CD4-positive, alpha-beta T cell (primary cell): ENCODE data around the gene VPS35. TPM values are rescaled to one million over a fixed set of nuclear protein-coding genes. Genes with fewer than 3 reads are reported as not detected.

Source experiments
- ATAC-seq: fragments of 200-7000 bp; cut with Tn5 transposase; one replicate; pipeline ENCODE4 v1.10.0; 2022; ENCODE audit warnings: mild to moderate bottlenecking; ENCODE audit not compliant: poor library complexity
- CTCF ChIA-PET: fragments of 350-600 bp; sonication (Branson Sonifier 250); formaldehyde crosslinking; loops from one replicate; lab custom pipeline; 2021; ENCODE audit warnings: antibody characterized with exemption, inconsistent platforms; lab: Charles Lee
- POLR2A ChIA-PET: fragments of 350-600 bp; sonication (Branson Sonifier 250); formaldehyde crosslinking; loops from one replicate; lab custom pipeline; 2021; ENCODE audit warnings: antibody characterized with exemption, inconsistent platforms; lab: Charles Lee
- DNase-seq, 14 experiments: peaks; one replicate each; pipeline ENCODE4 v3.0.0-alpha.2; 2013 to 2020; ENCODE audit warnings: mixed read lengths in 2 of 14
- H3K27ac ChIP-seq, 2 donors: one replicate each; pipeline versions ENCODE4 v1.5.1 to v1.7.0; 2013; ENCODE audit warnings: low read length in 2 of 2, low read depth in 1 of 2, mild to moderate bottlenecking in 1 of 2
- H3K27me3 ChIP-seq, 2 experiments: 1 replicate in 1 of 2; 2 replicates in 1 of 2; pipeline versions ENCODE4 v1.6.1 to v1.7.0; 2013; ENCODE audit warnings: low read length in 2 of 2, control low read depth in 1 of 2, mild to moderate bottlenecking in 1 of 2, moderate library complexity in 1 of 2; ENCODE audit not compliant: insufficient read depth in 2 of 2, control insufficient read depth in 1 of 2
- H3K36me3 ChIP-seq: one replicate; pipeline ENCODE4 v1.6.1; 2013; ENCODE audit warnings: low read length, control low read depth; ENCODE audit not compliant: insufficient read depth
- H3K4me1 ChIP-seq: one replicate; pipeline ENCODE4 v1.6.1; 2013; ENCODE audit warnings: low read length, control low read depth; ENCODE audit not compliant: insufficient read depth
- H3K4me3 ChIP-seq: one replicate; pipeline ENCODE4 v1.5.1; 2013; ENCODE audit warnings: mild to moderate bottlenecking, low read length, moderate library complexity
- H3K9me3 ChIP-seq, 2 experiments: 1 replicate in 1 of 2; 2 replicates in 1 of 2; pipeline versions ENCODE4 v1.6.1 to v1.7.0; 2013; ENCODE audit warnings: low read length in 2 of 2, mild to moderate bottlenecking in 2 of 2, control low read depth in 1 of 2, moderate library complexity in 1 of 2; ENCODE audit not compliant: control insufficient read depth in 1 of 2, insufficient read depth in 1 of 2
- H3K27ac Mint-ChIP-seq: one replicate; pipeline ENCODE4 v1.8.0; 2020; ENCODE audit warnings: mixed read lengths
- H3K27me3 Mint-ChIP-seq: one replicate; pipeline ENCODE4 v1.8.0; 2021; ENCODE audit warnings: mixed read lengths
- H3K36me3 Mint-ChIP-seq: one replicate; pipeline ENCODE4 v1.8.0; 2021; ENCODE audit warnings: low read depth, mixed read lengths
- H3K4me1 Mint-ChIP-seq: one replicate; pipeline ENCODE4 v1.8.0; 2021; ENCODE audit warnings: low read depth, mixed read lengths
- H3K4me3 Mint-ChIP-seq: one replicate; pipeline ENCODE4 v1.8.0; 2020; ENCODE audit warnings: mild to moderate bottlenecking, mixed read lengths
- H3K9me3 Mint-ChIP-seq: one replicate; pipeline ENCODE4 v1.8.0; 2020; ENCODE audit warnings: mixed read lengths
- intact Hi-C, 2 experiments: fragments of 100-400 bp; cut with DNase I in 1 of 2; cut with micrococcal nuclease in 1 of 2; formaldehyde crosslinking; loops; one replicate each; pipeline versions ENCODE4 v1.15.1 to v1.9.0; 2023 to 2025; cut with DNase I, micrococcal nuclease
- total RNA-seq, 174 experiments: library from RNA in 2 of 174; stranded (reverse) in 2 of 174; gene quantifications; one replicate each; pipeline ENCODE4 v1.2.3 and lab custom pipeline; 2021 to 2026
- TF ChIP-seq, protein P1 (sequence below): fragments of 200-600 bp; IDR thresholded peaks from one replicate; pipeline ENCODE4 v1.8.0; 2022; ENCODE audit warnings: antibody characterized with exemption, mild to moderate bottlenecking

VPS35 gene
- total RNA-seq, 2 experiments from 2014 or later = 34.6 to 44.1 TPM

GRCh38 chr16:46620266-46621005 is 68.5 kb downstream of the VPS35 start:
- intact Hi-C loops = no loop called here
- H3K27me3 Mint-ChIP-seq = peaks cover 4% of the 10 kb centered on the region
- no peak overlapping the region for H3K27ac Mint-ChIP-seq
- H3K9me3 ChIP-seq = no peaks in the 10 kb centered on the region
- TF ChIP-seq, protein P1, sequence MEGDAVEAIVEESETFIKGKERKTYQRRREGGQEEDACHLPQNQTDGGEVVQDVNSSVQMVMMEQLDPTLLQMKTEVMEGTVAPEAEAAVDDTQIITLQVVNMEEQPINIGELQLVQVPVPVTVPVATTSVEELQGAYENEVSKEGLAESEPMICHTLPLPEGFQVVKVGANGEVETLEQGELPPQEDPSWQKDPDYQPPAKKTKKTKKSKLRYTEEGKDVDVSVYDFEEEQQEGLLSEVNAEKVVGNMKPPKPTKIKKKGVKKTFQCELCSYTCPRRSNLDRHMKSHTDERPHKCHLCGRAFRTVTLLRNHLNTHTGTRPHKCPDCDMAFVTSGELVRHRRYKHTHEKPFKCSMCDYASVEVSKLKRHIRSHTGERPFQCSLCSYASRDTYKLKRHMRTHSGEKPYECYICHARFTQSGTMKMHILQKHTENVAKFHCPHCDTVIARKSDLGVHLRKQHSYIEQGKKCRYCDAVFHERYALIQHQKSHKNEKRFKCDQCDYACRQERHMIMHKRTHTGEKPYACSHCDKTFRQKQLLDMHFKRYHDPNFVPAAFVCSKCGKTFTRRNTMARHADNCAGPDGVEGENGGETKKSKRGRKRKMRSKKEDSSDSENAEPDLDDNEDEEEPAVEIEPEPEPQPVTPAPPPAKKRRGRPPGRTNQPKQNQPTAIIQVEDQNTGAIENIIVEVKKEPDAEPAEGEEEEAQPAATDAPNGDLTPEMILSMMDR = no peak
- H3K27ac ChIP-seq = no peak overlapping the region
- H3K4me1 Mint-ChIP-seq = peaks cover 16% of the 10 kb centered on the region
- no peak for DNase-seq
- no peaks in the 10 kb centered on the region for H3K27me3 ChIP-seq
- ATAC-seq = no peak
- no peaks in the 10 kb centered on the region for H3K36me3 Mint-ChIP-seq
- no peaks in the 10 kb centered on the region for H3K36me3 ChIP-seq
- peak overlapping the region; percentile 57 for H3K4me3 ChIP-seq
- H3K4me1 ChIP-seq = peaks cover 10% of the 10 kb centered on the region
- H3K4me3 Mint-ChIP-seq = peak overlapping the region; percentile 83
- no peaks in the 10 kb centered on the region for H3K9me3 Mint-ChIP-seq
- CTCF ChIA-PET = no interaction called here
- POLR2A ChIA-PET = no interaction called here

GRCh38 chr16:46618516-46618915 is 70.5 kb downstream of the VPS35 start:
- POLR2A ChIA-PET = no interaction called here
- no peak overlapping the region for H3K4me3 Mint-ChIP-seq
- intact Hi-C loops = loop anchor here in 1 of 2 experiments (5.0 kb wide), 1 partner anchor 1539 kb away; the partner anchor contains the start of gene ABCC12
- no peak overlapping the region for H3K27ac Mint-ChIP-seq
- H3K4me1 ChIP-seq = peaks cover 10% of the 10 kb centered on the region
- no peaks in the 10 kb centered on the region for H3K27me3 ChIP-seq
- no peaks in the 10 kb centered on the region for H3K36me3 Mint-ChIP-seq
- CTCF ChIA-PET = no interaction called here
- ATAC-seq = no peak
- no peaks in the 10 kb centered on the region for H3K36me3 ChIP-seq
- peaks cover 16% of the 10 kb centered on the region for H3K4me1 Mint-ChIP-seq
- TF ChIP-seq, protein P1 = no peak
- H3K27me3 Mint-ChIP-seq = peaks cover 4% of the 10 kb centered on the region
- no peak for DNase-seq
- no peaks in the 10 kb centered on the region for H3K9me3 ChIP-seq
- no peaks in the 10 kb centered on the region for H3K9me3 Mint-ChIP-seq
- no peak overlapping the region for H3K4me3 ChIP-seq
- no peak overlapping the region for H3K27ac ChIP-seq

DNA sequence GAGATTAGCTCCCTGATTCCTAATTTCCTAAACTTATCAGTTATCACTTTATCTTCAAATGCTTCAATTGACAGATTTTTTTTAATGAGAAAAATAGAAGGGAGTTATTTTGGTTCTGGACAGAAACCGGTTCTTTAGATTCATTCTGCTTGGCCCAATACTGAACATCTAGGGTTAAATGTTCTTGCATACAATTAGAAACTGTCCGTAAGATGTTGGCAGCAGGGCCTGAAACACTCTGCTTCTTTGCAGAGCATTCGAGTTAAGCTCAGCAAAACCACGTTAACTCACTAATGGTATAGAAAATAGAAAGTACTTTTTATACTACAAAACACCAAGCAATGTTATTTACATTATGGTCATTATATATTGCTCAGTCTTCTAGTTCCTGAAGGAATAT is 75.0 kb downstream of the VPS35 start:
- no peak overlapping the region for H3K27ac Mint-ChIP-seq
- no peaks in the 10 kb centered on the region for H3K36me3 Mint-ChIP-seq
- H3K27ac ChIP-seq = no peak overlapping the region
- POLR2A ChIA-PET = no interaction called here
- no peak overlapping the region for H3K4me3 Mint-ChIP-seq
- TF ChIP-seq, protein P1 = no peak
- H3K4me1 Mint-ChIP-seq = no peaks in the 10 kb centered on the region
- ATAC-seq = no peak
- H3K9me3 ChIP-seq = no peaks in the 10 kb centered on the region
- H3K4me3 ChIP-seq = no peak overlapping the region
- H3K27me3 ChIP-seq = no peaks in the 10 kb centered on the region
- intact Hi-C loops = no loop called here
- H3K27me3 Mint-ChIP-seq = no peaks in the 10 kb centered on the region
- no peaks in the 10 kb centered on the region for H3K36me3 ChIP-seq
- DNase-seq = no peak
- peaks cover 8% of the 10 kb centered on the region for H3K4me1 ChIP-seq
- CTCF ChIA-PET = no interaction called here
- H3K9me3 Mint-ChIP-seq = no peaks in the 10 kb centered on the region
